NCI-H1930 (cell line): ENCODE data around the gene TPRA1.

Source experiments
- DNase-seq, 2 experiments: peaks; one replicate each; lab custom pipeline; 2025; lab: John Stamatoyannopoulos, UW

TPRA1 gene

DNA sequence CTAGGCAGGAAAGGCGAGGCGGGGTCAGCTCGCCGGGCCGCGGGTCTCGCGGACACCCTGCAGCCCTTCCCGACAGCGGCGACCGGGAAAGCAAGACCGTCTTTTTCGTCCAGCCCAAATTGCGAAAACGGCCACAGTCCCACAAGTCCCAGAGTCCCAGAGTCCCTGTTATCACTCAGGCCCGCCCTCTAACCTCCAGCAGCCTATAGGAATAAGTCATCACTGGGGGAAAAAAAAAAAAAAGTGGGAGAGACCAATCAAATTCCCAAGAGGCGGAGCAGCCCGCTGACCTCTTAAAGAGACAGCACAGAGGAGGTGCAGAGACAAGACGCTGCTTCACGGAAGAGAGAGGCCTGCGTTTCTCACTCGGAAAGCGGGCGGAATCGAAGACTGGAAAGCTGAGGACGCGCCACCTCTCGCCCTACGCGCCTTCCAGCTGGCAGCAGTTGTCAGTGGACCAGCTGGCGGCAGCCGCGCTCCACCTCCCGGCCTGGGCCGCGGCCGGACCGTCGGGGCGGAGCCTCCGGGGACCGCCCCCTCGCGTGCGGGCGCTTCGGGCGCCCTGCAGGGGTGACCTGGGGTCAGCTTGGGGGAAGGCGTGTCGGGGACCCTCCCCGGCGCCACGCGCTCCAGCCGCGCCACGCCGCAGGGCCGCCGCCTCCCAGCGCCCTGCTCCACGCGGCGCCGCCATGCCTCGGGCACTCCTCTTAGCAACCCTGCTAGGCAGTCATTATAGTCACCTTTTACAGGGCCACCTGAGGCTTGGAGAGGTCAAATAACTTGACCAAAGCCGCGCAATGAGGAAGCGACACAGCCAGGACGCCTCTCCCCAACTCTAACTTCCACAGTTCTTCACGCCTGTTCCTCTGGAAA is at the start of gene TPRA1:
Gene TPRA1, minus strand, starts transcription at position 141 of the 873 bp plus-strand sequence. CDS start 10,587 bp downstream, outside the sequence.
- DNase-seq: peak; percentile 94 to 96

DNA sequence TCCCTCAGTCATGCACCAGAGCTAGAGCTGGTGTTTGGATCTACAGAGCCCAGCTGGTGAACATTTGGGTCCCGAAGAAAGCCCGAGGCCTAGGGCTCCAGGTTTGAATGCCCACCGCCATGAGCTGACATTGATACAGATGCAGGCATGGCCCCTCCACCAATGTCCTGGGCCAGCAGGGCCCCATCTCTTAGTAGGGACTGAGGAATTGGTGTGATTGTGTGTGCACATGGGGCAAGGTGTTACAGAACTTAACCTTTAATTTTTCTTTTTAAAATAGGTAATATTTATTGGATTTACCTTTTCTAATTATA is 49.5 kb upstream of the TPRA1 start:
- DNase-seq: no peak

DNA sequence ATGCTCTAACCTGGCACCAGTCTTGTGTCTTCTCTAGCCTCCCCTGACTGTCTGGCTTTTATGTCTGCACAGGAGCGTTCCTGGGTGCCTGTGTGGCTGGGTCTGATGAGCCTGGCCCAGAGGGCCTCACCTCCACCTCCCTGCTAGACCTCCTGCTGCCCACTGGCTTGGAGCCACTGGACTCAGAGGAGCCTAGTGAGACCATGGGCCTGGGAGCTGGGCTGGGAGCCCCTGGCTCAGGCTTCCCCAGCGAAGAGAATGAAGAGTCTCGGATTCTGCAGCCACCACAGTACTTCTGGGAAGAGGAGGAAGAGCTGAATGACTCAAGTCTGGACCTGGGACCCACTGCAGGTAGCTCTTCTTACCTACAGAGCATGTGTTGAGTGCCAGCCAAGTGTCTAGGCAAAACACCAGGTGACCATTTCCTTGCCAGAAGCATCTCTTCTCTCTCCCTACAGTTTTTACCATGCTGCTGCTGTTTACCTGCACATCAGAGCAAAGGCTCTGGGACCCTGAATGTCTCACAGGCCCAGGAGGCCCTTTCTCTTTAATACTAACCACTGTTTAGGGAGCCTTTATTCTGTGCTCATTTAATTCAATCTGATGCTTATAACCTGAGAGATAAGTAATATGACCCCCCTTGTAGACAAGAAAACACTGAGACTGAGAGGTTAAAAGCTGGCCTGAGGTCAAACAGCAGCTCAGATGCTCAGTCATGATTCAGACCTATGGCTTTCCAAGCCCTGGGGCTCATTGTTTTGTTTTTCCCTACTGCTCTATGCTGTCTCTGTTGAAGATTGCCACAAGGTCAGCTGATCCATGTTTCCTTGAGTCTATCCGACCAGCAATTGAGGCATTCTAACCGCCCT is 48.9 kb upstream of the TPRA1 start:
- DNase-seq: no peak

DNA sequence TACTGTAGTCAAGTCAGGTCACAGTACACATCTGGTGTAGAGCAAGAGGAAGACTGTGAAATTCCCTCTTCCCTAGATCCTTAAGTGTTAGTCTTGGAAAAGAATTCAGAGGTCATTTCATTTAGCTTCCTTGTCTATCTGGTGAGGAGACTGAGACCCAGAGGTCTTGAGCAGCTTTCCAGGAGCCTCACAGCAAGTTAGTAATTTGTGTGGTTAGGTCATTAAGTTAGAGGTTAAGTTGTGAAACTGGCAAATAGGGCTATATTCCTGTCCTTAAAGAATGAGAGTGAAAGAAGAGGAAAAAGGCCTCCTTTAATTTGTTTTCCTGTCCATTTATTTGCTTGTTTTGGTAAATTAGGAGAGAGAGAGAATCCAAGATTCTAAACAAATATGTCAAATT is 47.4 kb upstream of the TPRA1 start:
- DNase-seq: no peak

DNA sequence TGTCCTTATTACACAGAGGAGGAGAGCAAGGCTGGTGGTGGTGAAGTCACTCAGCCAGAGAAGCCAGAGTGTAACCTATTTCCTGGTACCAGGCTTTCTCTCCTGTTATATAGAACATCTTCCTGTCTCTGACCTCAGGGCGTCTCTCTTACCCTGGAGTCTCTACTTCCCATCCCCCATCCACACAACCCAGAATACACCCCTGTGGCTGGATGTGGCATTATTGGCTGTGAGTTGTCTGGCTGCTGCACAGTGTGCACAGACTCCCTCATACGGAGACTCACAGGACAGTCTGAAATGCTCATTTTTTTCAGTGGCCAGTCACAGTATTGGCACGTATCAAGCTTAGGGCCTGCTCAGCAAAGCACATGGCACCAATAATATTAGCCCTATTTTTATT is 47.0 kb upstream of the TPRA1 start:
- DNase-seq: no peak

DNA sequence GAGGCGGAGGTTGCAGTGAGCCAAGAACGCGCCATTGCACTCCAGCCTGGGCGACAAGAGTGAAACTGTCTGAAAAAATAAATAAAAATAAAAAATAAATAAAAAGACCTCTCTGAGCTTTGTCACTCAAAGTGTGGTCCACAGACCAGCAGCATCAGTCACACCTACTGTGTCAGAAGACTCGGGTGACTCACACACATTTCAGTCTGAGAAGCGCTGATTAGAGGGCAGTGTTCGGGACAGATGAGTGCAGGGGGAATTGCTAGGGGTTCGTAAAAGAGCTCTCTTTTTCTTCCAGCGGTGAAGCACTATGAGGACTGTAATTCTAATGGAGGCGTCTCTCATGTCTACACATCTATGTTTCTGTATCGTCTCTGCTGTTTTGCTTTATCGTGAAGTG is 44.1 kb upstream of the TPRA1 start:
- DNase-seq: no peak

DNA sequence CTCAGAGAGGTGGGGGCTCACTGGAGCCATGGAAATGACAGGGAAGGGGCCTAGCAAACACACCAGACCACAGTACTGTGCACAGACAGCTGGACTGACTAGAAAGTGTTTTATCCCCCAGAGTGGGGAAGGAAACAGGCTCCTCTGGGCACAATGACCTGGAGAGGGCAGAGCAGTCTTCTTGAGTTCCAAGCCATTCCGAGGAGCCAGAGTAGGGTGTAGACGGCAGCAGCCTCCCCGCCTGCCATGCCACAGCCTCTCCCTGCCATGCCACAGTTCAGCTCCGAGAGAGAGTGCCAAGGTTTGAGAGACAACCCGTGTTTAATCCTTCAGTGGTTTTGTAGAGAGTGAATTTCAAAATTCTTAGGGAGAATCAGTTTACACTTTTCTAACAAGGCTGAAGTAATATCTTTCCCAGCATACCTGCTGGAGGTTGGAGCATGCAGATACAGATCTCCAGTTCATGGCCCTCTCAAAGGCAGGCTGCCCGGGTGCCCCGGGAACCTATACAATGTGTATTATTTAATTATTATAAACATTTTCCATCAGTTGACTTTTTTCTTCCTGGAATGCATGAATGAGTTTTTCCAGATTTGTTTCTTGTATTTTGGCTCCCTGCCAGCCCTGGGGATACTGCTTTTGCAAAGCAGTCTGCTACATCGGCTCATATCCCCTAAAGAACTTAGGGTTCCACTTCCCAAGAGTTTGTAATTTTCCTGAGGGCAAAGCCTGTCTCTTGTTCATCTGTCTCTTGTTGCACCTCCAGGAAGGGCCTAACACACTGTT is 41.7 kb upstream of the TPRA1 start:
- no peak for DNase-seq

DNA sequence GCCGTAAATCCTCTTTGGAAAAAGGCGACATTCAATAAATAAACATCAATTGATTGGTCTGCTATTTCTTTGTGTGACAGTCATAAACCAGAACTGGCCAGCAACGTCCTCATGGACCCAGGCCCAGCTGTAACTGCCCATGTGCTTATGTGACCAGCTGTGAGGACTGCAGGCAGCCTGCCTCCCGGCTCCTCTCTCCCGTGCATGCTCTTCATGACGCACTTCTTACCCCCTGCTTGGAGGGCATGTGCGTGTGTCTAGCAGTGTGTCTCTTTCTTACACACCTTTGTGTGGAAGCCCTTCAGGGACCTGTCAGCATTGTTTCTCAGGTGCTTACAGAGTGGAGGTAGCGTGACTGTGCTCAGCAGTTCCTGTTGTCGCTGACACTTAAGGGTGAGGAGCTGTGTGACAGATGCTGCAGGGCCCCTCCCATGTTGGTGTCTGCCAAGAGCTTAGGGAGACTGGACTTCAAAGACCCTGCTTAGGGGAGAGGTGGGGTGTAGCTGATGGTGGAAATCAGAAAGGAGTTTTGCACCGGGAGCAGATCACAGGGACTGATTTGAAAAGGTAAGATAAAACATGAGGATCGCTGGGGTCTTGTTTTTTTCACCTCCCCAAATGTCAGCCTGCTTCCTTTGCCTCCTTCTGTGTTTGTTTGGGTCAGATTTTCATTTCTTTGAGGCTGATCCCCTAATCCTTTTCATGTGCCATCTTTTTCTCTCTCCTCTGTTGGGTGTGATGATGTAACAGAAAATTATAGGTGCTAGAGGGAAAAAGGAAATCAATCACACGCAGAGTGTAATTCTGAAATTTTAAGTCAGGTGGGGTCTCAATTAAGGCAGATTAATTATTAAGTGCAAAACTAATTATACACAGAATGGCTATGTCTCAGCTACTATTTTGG is 40.5 kb upstream of the TPRA1 start:
- DNase-seq: no peak

DNA sequence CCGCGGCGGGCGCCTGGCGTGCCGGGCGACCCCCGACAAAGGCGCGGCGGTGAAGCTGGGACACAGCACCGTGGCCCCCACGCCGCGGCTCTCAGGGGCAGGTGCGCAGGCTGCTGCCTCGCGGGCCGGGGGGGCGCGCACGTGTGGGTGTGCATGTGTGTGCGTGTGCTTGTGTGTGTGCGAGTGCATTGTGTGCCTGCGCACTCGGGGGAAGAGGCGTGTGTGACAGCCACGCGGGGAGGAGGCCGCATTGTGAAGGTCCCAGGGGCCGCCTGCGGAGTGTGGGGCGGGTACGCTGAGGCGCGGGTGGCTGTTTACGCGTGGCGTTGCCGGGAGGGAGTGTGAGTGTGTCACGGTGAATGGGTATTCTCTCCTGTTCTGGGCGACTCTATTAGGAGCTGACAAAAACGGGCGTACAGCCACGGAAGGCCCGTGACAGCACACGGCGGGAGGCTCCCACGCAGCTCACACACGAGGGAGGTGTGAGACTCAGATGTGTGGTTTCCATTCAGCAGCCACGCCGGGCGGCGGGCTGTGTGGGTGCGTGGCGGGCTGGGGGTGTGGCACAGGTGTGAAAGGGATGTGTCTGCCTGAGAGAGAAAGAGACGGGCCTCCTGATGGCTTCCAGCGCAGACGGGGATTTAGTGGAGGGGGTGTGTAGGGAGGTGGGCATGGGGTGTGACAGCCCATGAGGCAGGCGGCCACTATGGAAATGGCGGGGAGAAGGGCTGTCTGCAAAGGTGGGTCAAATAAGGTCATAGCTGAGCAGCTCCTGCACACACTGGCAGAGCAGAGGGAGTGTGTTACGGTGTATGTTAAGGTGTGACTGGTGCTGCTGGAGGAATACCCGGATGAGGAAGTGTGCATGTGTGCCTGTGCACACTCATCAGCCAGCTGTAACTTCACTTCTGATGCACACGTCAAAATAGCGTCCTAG is 39.2 kb upstream of the TPRA1 start:
- DNase-seq: no peak

DNA sequence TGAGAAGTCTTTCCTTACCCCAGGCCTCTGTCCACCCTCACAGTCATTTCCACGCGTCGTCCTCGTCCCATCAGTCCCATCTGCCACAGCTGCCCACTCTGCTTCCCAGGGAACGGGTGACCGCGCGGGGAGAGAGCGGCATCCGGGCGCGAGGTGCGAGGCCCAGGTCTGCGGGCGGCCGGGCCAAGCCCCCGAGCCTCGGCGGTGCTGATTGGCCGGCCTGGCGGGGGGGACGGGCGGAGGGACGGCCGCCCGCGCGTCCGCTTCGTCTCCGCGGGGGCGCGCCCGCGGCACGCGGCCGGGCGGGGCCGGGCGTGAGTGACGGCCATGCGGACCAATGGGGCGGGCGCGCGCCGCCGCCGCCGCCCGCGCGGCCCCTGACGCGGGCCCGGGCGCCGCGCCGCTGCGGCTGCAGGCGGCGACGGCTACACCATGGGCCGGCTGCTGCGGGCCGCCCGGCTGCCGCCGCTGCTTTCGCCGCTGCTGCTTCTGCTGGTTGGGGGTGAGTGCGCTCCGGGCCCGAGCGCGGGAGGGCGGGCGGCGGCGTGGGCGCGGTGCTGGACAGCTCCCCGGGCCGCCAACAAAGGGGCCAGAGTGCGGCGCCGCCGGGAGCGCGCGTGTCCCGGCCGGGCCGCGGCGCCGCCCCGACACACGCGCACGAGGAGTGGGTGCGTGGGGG is 38.4 kb upstream of the TPRA1 start, which contains the start of gene PODXL2:
Gene PODXL2, plus strand, starts transcription at position 398 of the 679 bp plus-strand sequence. Its CDS starts 35 bp downstream, at position 433.
- peak; percentile 28 to 83 for DNase-seq

DNA sequence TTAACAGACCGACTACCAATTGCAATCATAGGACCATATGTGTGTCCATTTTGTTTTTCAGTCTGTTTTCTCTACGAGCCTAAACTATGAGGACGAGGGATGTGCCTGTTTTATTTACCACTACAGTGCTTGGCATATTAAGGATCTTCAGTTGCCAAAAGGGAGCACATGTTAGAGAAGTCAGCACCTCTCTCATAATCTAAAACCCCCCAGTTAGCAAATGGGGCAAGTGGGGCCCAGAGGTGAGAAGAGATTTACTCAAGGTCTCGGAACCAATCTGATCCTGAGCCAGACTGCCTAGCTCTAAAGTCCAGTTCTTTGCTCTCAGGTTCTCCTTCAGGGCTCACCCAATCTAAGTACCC is 37.9 kb upstream of the TPRA1 start:
- DNase-seq: no peak

DNA sequence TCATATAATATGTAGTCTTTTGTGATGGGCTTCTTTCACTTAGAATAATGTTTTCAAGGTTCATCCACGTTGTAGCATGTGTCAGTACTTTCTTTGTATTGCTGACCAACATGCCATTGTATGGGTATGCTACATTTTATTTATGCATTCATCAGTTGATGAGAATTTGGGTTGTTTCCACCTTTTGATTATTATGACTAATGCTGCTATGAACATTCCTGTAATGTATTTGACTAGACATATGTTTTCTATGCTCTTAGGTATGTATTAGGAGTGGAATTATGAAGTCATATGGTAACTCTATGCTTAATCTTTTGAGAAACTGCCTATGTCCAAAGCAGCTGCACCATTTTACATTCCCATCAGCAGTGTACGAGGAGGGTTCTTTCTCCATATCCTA is 35.3 kb upstream of the TPRA1 start:
- DNase-seq: no peak

DNA sequence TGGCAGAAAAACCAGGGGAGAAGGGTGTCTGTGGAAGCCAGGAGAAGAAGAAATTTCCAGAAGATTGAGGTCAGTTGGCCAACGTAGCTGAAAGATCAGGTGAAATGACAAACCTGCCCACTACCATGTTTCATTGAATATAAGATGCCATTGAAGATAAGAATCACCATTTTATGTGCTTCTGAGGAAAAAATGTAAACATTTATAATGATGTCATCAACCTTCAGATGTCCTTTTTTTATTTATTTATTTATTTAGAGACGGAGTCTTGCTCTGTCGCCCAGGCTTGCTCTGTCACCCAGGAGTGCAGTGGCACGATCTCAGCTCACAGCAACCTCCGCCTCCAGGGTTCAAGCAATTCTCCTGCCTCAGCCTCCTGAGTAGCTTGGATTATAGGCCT is 33.5 kb upstream of the TPRA1 start:
- DNase-seq: no peak

DNA sequence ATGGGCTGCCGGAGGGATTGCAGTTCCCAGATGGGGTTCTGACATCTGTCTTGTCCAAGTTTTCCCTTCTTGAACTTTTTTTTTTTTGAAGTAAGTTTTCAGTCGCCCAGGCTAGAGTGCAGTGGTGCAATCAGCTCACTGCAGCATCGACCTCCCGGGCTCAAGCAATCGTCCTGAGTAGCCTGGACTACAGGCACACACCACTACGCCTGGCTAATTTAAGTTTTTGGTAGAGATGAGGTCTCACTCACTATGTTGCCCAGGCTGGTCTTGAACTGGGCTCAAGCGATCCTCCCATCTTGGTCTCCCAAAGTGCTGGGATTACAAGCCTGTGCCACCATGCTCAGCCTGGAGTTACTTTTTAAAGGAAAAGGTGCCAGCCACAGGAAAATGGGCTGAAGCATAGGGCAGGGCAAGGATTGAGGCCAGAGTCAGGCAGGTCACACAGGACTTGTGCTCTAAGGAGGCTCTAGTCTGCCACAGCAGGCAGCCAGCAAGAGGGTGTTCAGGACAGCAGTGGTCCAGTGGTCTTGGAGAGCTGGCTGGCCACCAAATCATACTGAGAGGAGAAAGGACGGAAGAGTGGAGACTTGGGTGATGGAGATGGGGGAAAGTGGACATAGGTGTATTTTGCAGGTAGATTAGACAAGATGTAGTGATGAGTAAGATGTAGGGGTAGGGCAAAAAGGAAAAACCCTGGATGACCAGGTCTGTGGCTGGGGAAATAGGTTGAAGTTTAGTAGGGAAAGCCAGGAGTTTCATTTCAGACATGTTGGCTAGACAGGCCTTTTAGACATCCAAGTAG is 32.4 kb upstream of the TPRA1 start:
- DNase-seq: no peak

DNA sequence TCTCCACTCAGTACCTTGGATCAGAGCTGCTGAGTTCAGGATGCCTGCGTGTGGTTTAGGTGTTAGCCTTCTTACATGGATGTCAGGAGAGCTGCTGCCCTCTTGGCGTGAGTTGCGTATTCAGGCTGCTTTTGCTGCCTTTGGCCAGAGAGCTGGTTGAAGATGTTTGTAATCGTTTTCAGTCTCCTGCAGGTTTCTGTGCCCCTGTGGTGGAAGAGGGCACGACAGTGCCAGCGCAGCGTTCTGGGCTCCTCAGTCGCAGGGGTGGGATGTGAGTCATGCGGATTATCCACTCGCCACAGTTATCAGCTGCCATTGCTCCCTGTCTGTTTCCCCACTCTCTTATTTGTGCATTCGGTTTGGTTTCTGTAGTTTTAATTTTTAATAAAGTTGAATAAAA is 31.5 kb upstream of the TPRA1 start:
- DNase-seq: no peak

DNA sequence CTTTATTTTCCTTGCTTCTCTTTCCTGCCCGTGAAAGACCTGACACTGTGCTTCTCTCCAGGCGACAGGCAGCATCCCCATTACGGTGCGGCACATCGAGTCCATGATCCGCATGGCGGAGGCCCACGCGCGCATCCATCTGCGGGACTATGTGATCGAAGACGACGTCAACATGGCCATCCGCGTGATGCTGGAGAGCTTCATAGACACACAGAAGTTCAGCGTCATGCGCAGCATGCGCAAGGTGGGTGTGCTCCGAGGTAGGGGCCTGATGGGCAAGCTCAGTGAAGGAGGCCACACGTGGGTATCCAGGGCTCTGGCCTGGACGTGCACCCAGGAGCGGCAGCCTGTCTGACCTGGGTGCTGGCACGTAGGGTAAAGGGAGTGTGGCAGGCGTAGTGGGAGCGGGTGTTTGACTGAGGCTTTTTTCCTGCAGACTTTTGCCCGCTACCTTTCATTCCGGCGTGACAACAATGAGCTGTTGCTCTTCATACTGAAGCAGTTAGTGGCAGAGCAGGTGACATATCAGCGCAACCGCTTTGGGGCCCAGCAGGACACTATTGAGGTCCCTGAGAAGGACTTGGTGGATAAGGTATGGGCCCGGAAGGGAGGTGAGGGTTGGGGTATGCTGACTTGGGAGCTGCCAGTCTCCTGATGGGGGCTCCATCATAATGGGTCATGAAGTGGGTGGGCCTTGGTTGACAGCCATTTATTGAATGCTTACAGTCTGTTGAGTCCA is 30.3 kb upstream of the TPRA1 start:
- DNase-seq: no peak

DNA sequence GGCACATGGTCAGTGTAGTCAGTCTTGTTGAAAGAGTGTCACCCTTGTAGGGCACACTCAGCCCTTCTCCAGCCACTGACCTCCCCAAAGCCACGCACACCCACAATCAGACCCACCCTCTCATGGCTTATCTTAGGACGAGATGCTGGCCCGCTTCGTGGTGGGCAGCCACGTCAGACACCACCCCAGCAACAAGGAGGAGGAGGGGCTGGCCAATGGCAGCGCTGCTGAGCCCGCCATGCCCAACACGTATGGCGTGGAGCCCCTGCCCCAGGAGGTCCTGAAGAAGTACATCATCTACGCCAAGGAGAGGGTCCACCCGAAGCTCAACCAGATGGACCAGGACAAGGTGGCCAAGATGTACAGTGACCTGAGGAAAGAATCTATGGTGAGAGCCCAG is 28.4 kb upstream of the TPRA1 start:
- DNase-seq: no peak
